ENCODE results near the gene ATF7.

Gene ATF7

GRCh38 chr12:53532524-53533445 lies 93.4 kb downstream of the ATF7 start:
- in situ Hi-C loops (cut with MboI; ENCODE audit: low sequenced_read_pairs) = no loop called here

- in situ Hi-C loops (cut with MboI; ENCODE audit: low sequenced_read_pairs) = no loop called here
Measured at GRCh38 chr12:53532021-53532420, 94.2 kb downstream of the ATF7 start.

- in situ Hi-C loops (cut with MboI; ENCODE audit: low sequenced_read_pairs) = no loop called here
Measured at GRCh38 chr12:53530920-53531319, 95.3 kb downstream of the ATF7 start.

- in situ Hi-C loops (cut with MboI; ENCODE audit: low sequenced_read_pairs) = no loop called here
Measured at GRCh38 chr12:53530061-53530460, 96.1 kb downstream of the ATF7 start.

- in situ Hi-C loops (cut with MboI; ENCODE audit: low sequenced_read_pairs) = no loop called here
Measured at GRCh38 chr12:53524476-53524875, 101.7 kb downstream of the ATF7 start.

GRCh38 chr12:53523131-53523530 lies 103.1 kb downstream of the ATF7 start:
- in situ Hi-C loops (cut with MboI; ENCODE audit: low sequenced_read_pairs) = no loop called here

- in situ Hi-C loops (cut with MboI; ENCODE audit: low sequenced_read_pairs) = no loop called here
Measured at GRCh38 chr12:53518381-53518780, 107.8 kb downstream of the ATF7 start.

GRCh38 chr12:53516758-53517455 lies 109.3 kb downstream of the ATF7 start:
- in situ Hi-C loops (cut with MboI; ENCODE audit: low sequenced_read_pairs) = no loop called here

GRCh38 chr12:53515291-53515680 lies 110.9 kb downstream of the ATF7 start:
- in situ Hi-C loops (cut with MboI; ENCODE audit: low sequenced_read_pairs) = no loop called here

GRCh38 chr12:53514628-53515290 lies 111.4 kb downstream of the ATF7 start:
- in situ Hi-C loops (cut with MboI; ENCODE audit: low sequenced_read_pairs) = no loop called here

GRCh38 chr12:53513712-53514410 lies 112.3 kb downstream of the ATF7 start:
- in situ Hi-C loops (cut with MboI; ENCODE audit: low sequenced_read_pairs) = no loop called here

- in situ Hi-C loops (cut with MboI; ENCODE audit: low sequenced_read_pairs) = no loop called here
Measured at GRCh38 chr12:53510181-53510812, 115.9 kb downstream of the ATF7 start.

- in situ Hi-C loops (cut with MboI; ENCODE audit: low sequenced_read_pairs) = loop anchor here (10.0 kb wide), 1 partner anchor 164 kb away; no protein-coding TSS in a partner anchor
Measured at GRCh38 chr12:53508534-53509170, 117.5 kb downstream of the ATF7 start.

GRCh38 chr12:53507603-53507885 lies 118.6 kb downstream of the ATF7 start:
- in situ Hi-C loops (cut with MboI; ENCODE audit: low sequenced_read_pairs) = loop anchor here (10.0 kb wide), 1 partner anchor 163 kb away; no protein-coding TSS in a partner anchor

GRCh38 chr12:53506881-53507602 lies 119.1 kb downstream of the ATF7 start, which contains the start of gene NPFF:
Gene NPFF, minus strand, starts transcription at chr12:53507484. Its CDS starts 10 bp downstream, at chr12:53507474.
- in situ Hi-C loops (cut with MboI; ENCODE audit: low sequenced_read_pairs) = loop anchor here (10.0 kb wide), 1 partner anchor 162 kb away; no protein-coding TSS in a partner anchor

GRCh38 chr12:53506450-53506785 lies 119.8 kb downstream of the ATF7 start:
- in situ Hi-C loops (cut with MboI; ENCODE audit: low sequenced_read_pairs) = loop anchor here (10.0 kb wide), 1 partner anchor 162 kb away; no protein-coding TSS in a partner anchor

- in situ Hi-C loops (cut with MboI; ENCODE audit: low sequenced_read_pairs) = loop anchor here (10.0 kb wide), 1 partner anchor 161 kb away; no protein-coding TSS in a partner anchor
Measured at GRCh38 chr12:53505555-53506449, 120.4 kb downstream of the ATF7 start.

GRCh38 chr12:53505086-53505485 lies 121.1 kb downstream of the ATF7 start:
- in situ Hi-C loops (cut with MboI; ENCODE audit: low sequenced_read_pairs) = loop anchor here (10.0 kb wide), 1 partner anchor 160 kb away; no protein-coding TSS in a partner anchor

Measured in HL-60/S4 (cell line).